Measurements from ENCODE around the gene OVOL2.

- TF ChIP-seq POLR2AphosphoS5 (IDR thresholded peaks at IDR 0.05) = no peak
- no peak for TF ChIP-seq CTCF (IDR thresholded peaks at IDR 0.05 in 8 of 11, conservative IDR thresholded peaks at IDR 0.05 in 3 of 11)
These were observed 69.7 kb downstream of the OVOL2 start for GRCh38 chr20:17987988-17988387.

All from spleen (tissue), 7 donors.